ENCODE data around the gene FLYWCH1. TPM values are rescaled to one million over a fixed set of nuclear protein-coding genes. Genes with fewer than 3 reads are reported as not detected.

The FLYWCH1 gene
- total and polyA plus RNA-seq, 9 donors: 7.8 to 28.5 (median 17.3) TPM

GRCh38 chr16:2950773-2951172 lies 39.0 kb downstream of the FLYWCH1 start:
- H3K27me3 ChIP-seq (ENCODE audit: control insufficient read depth, insufficient read depth, low read length): peaks cover 15% of the 10 kb centered on the region
- H3K27ac ChIP-seq (ENCODE audit: low read length): no peak overlapping the region
- H3K9me3 ChIP-seq (replicated peaks; ENCODE audit: control insufficient read depth, low read depth, low read length): no peaks in the 10 kb centered on the region
- peaks cover 3% of the 10 kb centered on the region for H3K36me3 ChIP-seq (ENCODE audit: control insufficient read depth, insufficient read depth, low read length)
- peaks cover 30% of the 10 kb centered on the region for H3K4me1 ChIP-seq (ENCODE audit: control insufficient read depth, insufficient read depth, low read length)
- no peak for DNase-seq
- WGBS (ENCODE audit: insufficient coverage): 84% methylated on average over 16 of the region's 16 CpGs
- H3K4me3 ChIP-seq (ENCODE audit: low read length): no peak overlapping the region

- Histone ChIP-seq H3K4me1 (ENCODE audit: control insufficient read depth, insufficient read depth, low read length) (peaks cover 30% of the 10 kb centered on the region), H3K9me3 (replicated peaks; ENCODE audit: control insufficient read depth, low read depth, low read length) (no peaks in the 10 kb centered on the region), H3K27ac (ENCODE audit: low read length) (no peak overlapping the region), H3K4me3 (ENCODE audit: low read length) (no peak overlapping the region), H3K36me3 (ENCODE audit: control insufficient read depth, insufficient read depth, low read length) (no peaks in the 10 kb centered on the region), H3K27me3 (ENCODE audit: control insufficient read depth, insufficient read depth, low read length) (peaks cover 29% of the 10 kb centered on the region)
- no peak for DNase-seq
- 58% methylated on average over 11 of the region's 11 CpGs for WGBS (ENCODE audit: insufficient coverage)
These were observed 40.9 kb downstream of the FLYWCH1 start for GRCh38 chr16:2952679-2953078.

- peaks cover 23% of the 10 kb centered on the region for H3K4me1 ChIP-seq (ENCODE audit: control insufficient read depth, insufficient read depth, low read length)
- 32% methylated on average over 21 of the region's 31 CpGs for WGBS (ENCODE audit: insufficient coverage)
- H3K27me3 ChIP-seq (ENCODE audit: control insufficient read depth, insufficient read depth, low read length): peaks cover 30% of the 10 kb centered on the region
- DNase-seq: no peak
- no peak overlapping the region for H3K4me3 ChIP-seq (ENCODE audit: low read length)
- H3K9me3 ChIP-seq (replicated peaks; ENCODE audit: control insufficient read depth, low read depth, low read length): no peaks in the 10 kb centered on the region
- no peaks in the 10 kb centered on the region for H3K36me3 ChIP-seq (ENCODE audit: control insufficient read depth, insufficient read depth, low read length)
- H3K27ac ChIP-seq (ENCODE audit: low read length): no peak overlapping the region
These were observed 42.2 kb downstream of the FLYWCH1 start for GRCh38 chr16:2953706-2954627.

GRCh38 chr16:2954656-2955381 lies 43.1 kb downstream of the FLYWCH1 start:
- Histone ChIP-seq H3K9me3 (replicated peaks; ENCODE audit: control insufficient read depth, low read depth, low read length) (no peaks in the 10 kb centered on the region), H3K36me3 (ENCODE audit: control insufficient read depth, insufficient read depth, low read length) (no peaks in the 10 kb centered on the region), H3K4me1 (ENCODE audit: control insufficient read depth, insufficient read depth, low read length) (peaks cover 15% of the 10 kb centered on the region), H3K27ac (ENCODE audit: low read length) (no peak overlapping the region), H3K4me3 (ENCODE audit: low read length) (no peak overlapping the region), H3K27me3 (ENCODE audit: control insufficient read depth, insufficient read depth, low read length) (peaks cover 35% of the 10 kb centered on the region)
- 53% methylated on average over 15 of the region's 26 CpGs for WGBS (ENCODE audit: insufficient coverage)
- no peak for DNase-seq

- no peaks in the 10 kb centered on the region for H3K9me3 ChIP-seq (replicated peaks; ENCODE audit: control insufficient read depth, low read depth, low read length)
- WGBS (ENCODE audit: insufficient coverage): 33% methylated on average over 6 of the region's 10 CpGs
- peaks cover 35% of the 10 kb centered on the region for H3K27me3 ChIP-seq (ENCODE audit: control insufficient read depth, insufficient read depth, low read length)
- no peaks in the 10 kb centered on the region for H3K36me3 ChIP-seq (ENCODE audit: control insufficient read depth, insufficient read depth, low read length)
- peaks cover 12% of the 10 kb centered on the region for H3K4me1 ChIP-seq (ENCODE audit: control insufficient read depth, insufficient read depth, low read length)
- no peak for DNase-seq
- H3K27ac ChIP-seq (ENCODE audit: low read length): no peak overlapping the region
- no peak overlapping the region for H3K4me3 ChIP-seq (ENCODE audit: low read length)
These were observed 43.7 kb downstream of the FLYWCH1 start for GRCh38 chr16:2955438-2955778.

- H3K4me3 ChIP-seq (ENCODE audit: low read length): no peak overlapping the region
- peaks cover 12% of the 10 kb centered on the region for H3K4me1 ChIP-seq (ENCODE audit: control insufficient read depth, insufficient read depth, low read length)
- peaks cover 41% of the 10 kb centered on the region for H3K27me3 ChIP-seq (ENCODE audit: control insufficient read depth, insufficient read depth, low read length)
- no peaks in the 10 kb centered on the region for H3K36me3 ChIP-seq (ENCODE audit: control insufficient read depth, insufficient read depth, low read length)
- H3K27ac ChIP-seq (ENCODE audit: low read length): no peak overlapping the region
- 43% methylated on average over 11 of the region's 21 CpGs for WGBS (ENCODE audit: insufficient coverage)
- no peak for DNase-seq
- H3K9me3 ChIP-seq (replicated peaks; ENCODE audit: control insufficient read depth, low read depth, low read length): no peaks in the 10 kb centered on the region
These were observed 44.2 kb downstream of the FLYWCH1 start for GRCh38 chr16:2955779-2956578.

GRCh38 chr16:2956579-2956956 lies 44.8 kb downstream of the FLYWCH1 start:
- no peaks in the 10 kb centered on the region for H3K36me3 ChIP-seq (ENCODE audit: control insufficient read depth, insufficient read depth, low read length)
- no peak for DNase-seq
- H3K27ac ChIP-seq (ENCODE audit: low read length): no peak overlapping the region
- H3K4me1 ChIP-seq (ENCODE audit: control insufficient read depth, insufficient read depth, low read length): peaks cover 12% of the 10 kb centered on the region
- H3K27me3 ChIP-seq (ENCODE audit: control insufficient read depth, insufficient read depth, low read length): peaks cover 44% of the 10 kb centered on the region
- 63% methylated on average over 4 of the region's 11 CpGs for WGBS (ENCODE audit: insufficient coverage)
- no peak overlapping the region for H3K4me3 ChIP-seq (ENCODE audit: low read length)
- H3K9me3 ChIP-seq (replicated peaks; ENCODE audit: control insufficient read depth, low read depth, low read length): no peaks in the 10 kb centered on the region

GRCh38 chr16:2959206-2959605 lies 47.5 kb downstream of the FLYWCH1 start:
- H3K27ac ChIP-seq (ENCODE audit: low read length): no peak overlapping the region
- no peaks in the 10 kb centered on the region for H3K36me3 ChIP-seq (ENCODE audit: control insufficient read depth, insufficient read depth, low read length)
- peaks cover 18% of the 10 kb centered on the region for H3K4me1 ChIP-seq (ENCODE audit: control insufficient read depth, insufficient read depth, low read length)
- no peak overlapping the region for H3K4me3 ChIP-seq (ENCODE audit: low read length)
- H3K27me3 ChIP-seq (ENCODE audit: control insufficient read depth, insufficient read depth, low read length): peaks cover 63% of the 10 kb centered on the region
- H3K9me3 ChIP-seq (replicated peaks; ENCODE audit: control insufficient read depth, low read depth, low read length): no peaks in the 10 kb centered on the region
- DNase-seq: no peak
- 57% methylated on average over 4 of the region's 10 CpGs for WGBS (ENCODE audit: insufficient coverage)

GRCh38 chr16:2960183-2961010 lies 48.7 kb downstream of the FLYWCH1 start:
- no peak for DNase-seq
- H3K27me3 ChIP-seq (ENCODE audit: control insufficient read depth, insufficient read depth, low read length): peaks cover 68% of the 10 kb centered on the region

More at GRCh38 chr16:2960183-2961010, 48.7 kb downstream of the FLYWCH1 start:
- Histone ChIP-seq H3K36me3 (ENCODE audit: control insufficient read depth, insufficient read depth, low read length) (no peaks in the 10 kb centered on the region), H3K4me3 (ENCODE audit: low read length) (no peak overlapping the region), H3K27ac (ENCODE audit: low read length) (no peak overlapping the region), H3K4me1 (ENCODE audit: control insufficient read depth, insufficient read depth, low read length) (peaks cover 28% of the 10 kb centered on the region), H3K9me3 (replicated peaks; ENCODE audit: control insufficient read depth, low read depth, low read length) (no peaks in the 10 kb centered on the region)
- 84% methylated on average over 11 of the region's 17 CpGs for WGBS (ENCODE audit: insufficient coverage)

Data from muscle of leg (tissue), 11 donors.